ENCODE data around the gene PRKD1. TPM values are rescaled to one million over a fixed set of nuclear protein-coding genes. Genes with fewer than 3 reads are reported as not detected.

PRKD1 gene
- total and polyA plus RNA-seq, 2 experiments from 2014 or later: 7.5 to 16.5 TPM

GRCh38 chr14:29745863-29746262 lies 181.8 kb downstream of the PRKD1 start:
- peaks cover 6% of the 10 kb centered on the region for H3K79me2 ChIP-seq
- WGBS (ENCODE audit: low lambda C conversion rate, missing lambda C conversion rate): 90% methylated on average over 3 of the region's 3 CpGs
- TF ChIP-seq, protein P1, sequence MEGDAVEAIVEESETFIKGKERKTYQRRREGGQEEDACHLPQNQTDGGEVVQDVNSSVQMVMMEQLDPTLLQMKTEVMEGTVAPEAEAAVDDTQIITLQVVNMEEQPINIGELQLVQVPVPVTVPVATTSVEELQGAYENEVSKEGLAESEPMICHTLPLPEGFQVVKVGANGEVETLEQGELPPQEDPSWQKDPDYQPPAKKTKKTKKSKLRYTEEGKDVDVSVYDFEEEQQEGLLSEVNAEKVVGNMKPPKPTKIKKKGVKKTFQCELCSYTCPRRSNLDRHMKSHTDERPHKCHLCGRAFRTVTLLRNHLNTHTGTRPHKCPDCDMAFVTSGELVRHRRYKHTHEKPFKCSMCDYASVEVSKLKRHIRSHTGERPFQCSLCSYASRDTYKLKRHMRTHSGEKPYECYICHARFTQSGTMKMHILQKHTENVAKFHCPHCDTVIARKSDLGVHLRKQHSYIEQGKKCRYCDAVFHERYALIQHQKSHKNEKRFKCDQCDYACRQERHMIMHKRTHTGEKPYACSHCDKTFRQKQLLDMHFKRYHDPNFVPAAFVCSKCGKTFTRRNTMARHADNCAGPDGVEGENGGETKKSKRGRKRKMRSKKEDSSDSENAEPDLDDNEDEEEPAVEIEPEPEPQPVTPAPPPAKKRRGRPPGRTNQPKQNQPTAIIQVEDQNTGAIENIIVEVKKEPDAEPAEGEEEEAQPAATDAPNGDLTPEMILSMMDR (IDR thresholded peaks at IDR 0.05; ENCODE audit: poor library complexity): no peak
- TF ChIP-seq EZH2 (IDR thresholded peaks at IDR 0.05; ENCODE audit: borderline replicate concordance): no peak
- TF ChIP-seq EZH2phosphoT487 (IDR thresholded peaks at IDR 0.05; ENCODE audit: low read depth, severe bottlenecking, unreplicated experiment): no peak
- no peaks in the 10 kb centered on the region for H3K27me3 ChIP-seq
- peaks cover 3% of the 10 kb centered on the region for H4K20me1 ChIP-seq (ENCODE audit: insufficient read depth, poor library complexity, severe bottlenecking)
- H3K9me2 ChIP-seq (replicated peaks; ENCODE audit: insufficient read depth): no peaks in the 10 kb centered on the region
- no peaks in the 10 kb centered on the region for H3K36me3 ChIP-seq (replicated peaks; ENCODE audit: insufficient read depth, low read depth)
- H3K27ac ChIP-seq: no peak overlapping the region
- no peak for DNase-seq (ENCODE audit: low spot score)
- no peaks in the 10 kb centered on the region for H3K4me1 ChIP-seq (ENCODE audit: insufficient read depth)
- H3K4me3 ChIP-seq: no peak overlapping the region
- H3K4me2 ChIP-seq: no peak overlapping the region
- no peaks in the 10 kb centered on the region for H3K9me3 ChIP-seq (ENCODE audit: low read depth)
- H2AFZ ChIP-seq: no peak overlapping the region

GRCh38 chr14:29743531-29743930 lies 184.1 kb downstream of the PRKD1 start:
- no peak for DNase-seq (ENCODE audit: low spot score)
- Histone ChIP-seq H3K79me2 (peaks cover 6% of the 10 kb centered on the region), H3K27me3 (no peaks in the 10 kb centered on the region), H4K20me1 (ENCODE audit: insufficient read depth, poor library complexity, severe bottlenecking) (peaks cover 3% of the 10 kb centered on the region), H3K4me1 (ENCODE audit: insufficient read depth) (no peaks in the 10 kb centered on the region), H2AFZ (no peak overlapping the region), H3K9me3 (ENCODE audit: low read depth) (no peaks in the 10 kb centered on the region), H3K27ac (no peak overlapping the region), H3K4me3 (no peak overlapping the region), H3K4me2 (no peak overlapping the region), H3K36me3 (replicated peaks; ENCODE audit: insufficient read depth, low read depth) (no peaks in the 10 kb centered on the region), H3K9me2 (replicated peaks; ENCODE audit: insufficient read depth) (no peaks in the 10 kb centered on the region)
- no peak for TF ChIP-seq EZH2 (IDR thresholded peaks at IDR 0.05; ENCODE audit: borderline replicate concordance)
- TF ChIP-seq EZH2phosphoT487 (IDR thresholded peaks at IDR 0.05; ENCODE audit: low read depth, severe bottlenecking, unreplicated experiment): no peak
- TF ChIP-seq, protein P1 (IDR thresholded peaks at IDR 0.05; ENCODE audit: poor library complexity): no peak
- WGBS (ENCODE audit: low lambda C conversion rate, missing lambda C conversion rate): 86% methylated on average over 3 of the region's 3 CpGs

DNA sequence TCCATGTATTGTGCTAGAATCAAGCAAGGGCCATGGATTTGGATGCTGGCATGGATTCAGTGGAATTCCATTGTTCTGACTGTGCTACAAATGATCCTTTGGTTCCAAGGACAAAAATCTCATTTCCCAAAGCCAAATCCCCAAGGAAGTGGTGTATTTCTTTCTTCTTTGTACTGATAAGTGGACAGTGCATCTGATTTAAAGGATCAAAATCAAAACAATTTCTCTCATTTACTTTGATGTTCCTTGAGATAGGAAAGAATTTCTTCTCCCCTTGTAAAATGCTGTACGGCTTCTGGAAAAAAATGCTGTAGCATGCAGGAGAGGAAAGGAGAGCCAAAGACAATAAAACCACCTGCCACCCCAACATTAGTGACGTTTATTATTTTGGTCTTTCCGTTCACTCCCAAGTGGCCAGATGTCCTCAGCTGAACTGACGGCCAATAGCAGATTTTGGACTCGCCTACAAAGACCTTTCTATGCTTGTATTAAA lies 185.7 kb downstream of the PRKD1 start:
- no peak for DNase-seq (ENCODE audit: low spot score)
- no peak overlapping the region for H3K4me3 ChIP-seq
- peaks cover 6% of the 10 kb centered on the region for H3K79me2 ChIP-seq
- WGBS (ENCODE audit: low lambda C conversion rate, missing lambda C conversion rate): 78% methylated on average over 5 of the region's 5 CpGs
- H3K9me2 ChIP-seq (replicated peaks; ENCODE audit: insufficient read depth): no peaks in the 10 kb centered on the region
- H4K20me1 ChIP-seq (ENCODE audit: insufficient read depth, poor library complexity, severe bottlenecking): peaks cover 3% of the 10 kb centered on the region
- H3K9me3 ChIP-seq (ENCODE audit: low read depth): no peaks in the 10 kb centered on the region
- no peak overlapping the region for H3K27ac ChIP-seq
- H3K27me3 ChIP-seq: no peaks in the 10 kb centered on the region
- no peak overlapping the region for H3K4me2 ChIP-seq
- H3K4me1 ChIP-seq (ENCODE audit: insufficient read depth): no peaks in the 10 kb centered on the region
- no peaks in the 10 kb centered on the region for H3K36me3 ChIP-seq (replicated peaks; ENCODE audit: insufficient read depth, low read depth)
- H2AFZ ChIP-seq: no peak overlapping the region
- TF ChIP-seq EZH2 (IDR thresholded peaks at IDR 0.05; ENCODE audit: borderline replicate concordance): no peak
- TF ChIP-seq, protein P1 (IDR thresholded peaks at IDR 0.05; ENCODE audit: poor library complexity): no peak
- no peak for TF ChIP-seq EZH2phosphoT487 (IDR thresholded peaks at IDR 0.05; ENCODE audit: low read depth, severe bottlenecking, unreplicated experiment)

- Histone ChIP-seq H3K4me1 (ENCODE audit: insufficient read depth) (no peaks in the 10 kb centered on the region), H3K4me3 (no peak overlapping the region), H3K36me3 (replicated peaks; ENCODE audit: insufficient read depth, low read depth) (no peaks in the 10 kb centered on the region), H3K9me3 (ENCODE audit: low read depth) (no peaks in the 10 kb centered on the region), H2AFZ (no peak overlapping the region), H3K9me2 (replicated peaks; ENCODE audit: insufficient read depth) (no peaks in the 10 kb centered on the region), H4K20me1 (ENCODE audit: insufficient read depth, poor library complexity, severe bottlenecking) (no peaks in the 10 kb centered on the region), H3K27me3 (no peaks in the 10 kb centered on the region), H3K79me2 (peaks cover 2% of the 10 kb centered on the region), H3K4me2 (no peak overlapping the region), H3K27ac (no peak overlapping the region)
- DNase-seq (ENCODE audit: low spot score): no peak
- TF ChIP-seq EZH2phosphoT487 (IDR thresholded peaks at IDR 0.05; ENCODE audit: low read depth, severe bottlenecking, unreplicated experiment) (no peak), EZH2 (IDR thresholded peaks at IDR 0.05; ENCODE audit: borderline replicate concordance) (no peak)
- TF ChIP-seq, protein P1 (IDR thresholded peaks at IDR 0.05; ENCODE audit: poor library complexity): no peak
These were observed 187.2 kb downstream of the PRKD1 start for GRCh38 chr14:29740491-29740890.

Measured in hepatocyte (in vitro differentiated cells).